GM12878 (cell line): ENCODE data around the gene PLSCR1. TPM values are rescaled to one million over a fixed set of nuclear protein-coding genes. Genes with fewer than 3 reads are reported as not detected.

ENCODE experiments used
- ATAC-seq: fragments of 200-7000 bp; cut with Tn5 transposase; 3 replicates; pipeline ENCODE4 v1.9.1; 2020; ENCODE audit warnings: mild to moderate bottlenecking, moderate library complexity
- BruUV-seq: library from RNA; stranded (reverse); fragments of 400-500 nt; replicated peaks from 2 replicates; lab custom pipeline; 2021; lab: Mats Ljungman, UMichigan
- CTCF ChIA-PET: fragments of 300-600 bp; sonication (Branson Sonifier 250); formaldehyde crosslinking; extraction: SDS; loops from one replicate; lab custom pipeline; 2021; ENCODE audit warnings: inconsistent platforms; lab: Yijun Ruan, JAX
- POLR2A ChIA-PET: fragments of 350-600 bp; formaldehyde crosslinking; extraction: SDS; loops from one replicate; lab custom pipeline; 2021; ENCODE audit warnings: inconsistent platforms; lab: Charles Lee
- RAD21 ChIA-PET: fragments of 300-600 bp; sonication (Branson Sonifier 250); formaldehyde crosslinking; loops from one replicate; lab custom pipeline; 2023; ENCODE audit warnings: antibody characterized with exemption; ENCODE audit not compliant: unreplicated experiment; lab: Charles Lee
- SMC1A ChIA-PET: fragments of 300-600 bp; sonication (Branson Sonifier 250); formaldehyde crosslinking; loops from one replicate; lab custom pipeline; 2023; ENCODE audit not compliant: unreplicated experiment, uncharacterized antibody; lab: Charles Lee
- DNase-seq: peaks from one replicate; pipeline ENCODE4 v3.0.0-alpha.2; 2011; ENCODE audit warnings: low read depth, low spot score
- FAIRE-seq: peaks from 3 replicates; lab custom pipeline; 2011; peaks lifted over from hg19 to GRCh38; lab: Jason Lieb, UNC
- H2AFZ ChIP-seq: 2 replicates; pipeline ENCODE4 v1.6.0; 2011; ENCODE audit warnings: low read depth, low read length, control low read depth; ENCODE audit not compliant: control insufficient read depth
- H3K27ac ChIP-seq: 2 replicates; pipeline ENCODE4 v1.5.1; 2011; ENCODE audit warnings: control low read depth; ENCODE audit not compliant: control insufficient read depth, insufficient read depth
- H3K27me3 ChIP-seq, 2 experiments: replicated peaks in 1 of 2; 2 replicates each; pipeline versions ENCODE4 v1.6.0 to v1.6.1; 2011; ENCODE audit warnings: low read length in 1 of 2; ENCODE audit not compliant: control insufficient read depth in 2 of 2, insufficient read depth in 2 of 2
- H3K36me3 ChIP-seq, 2 experiments: 2 replicates each; pipeline ENCODE4 v1.5.1; 2011; ENCODE audit warnings: low read length in 1 of 2; ENCODE audit not compliant: control insufficient read depth in 2 of 2, insufficient read depth in 2 of 2
- H3K4me1 ChIP-seq: 2 replicates; pipeline ENCODE4 v1.6.1; 2011; ENCODE audit warnings: mild to moderate bottlenecking, low read length, moderate library complexity, mixed read lengths; ENCODE audit not compliant: control insufficient read depth, insufficient read depth
- H3K4me2 ChIP-seq: 2 replicates; pipeline ENCODE4 v1.6.0; 2011; ENCODE audit warnings: control low read depth; ENCODE audit not compliant: control insufficient read depth, insufficient read depth
- H3K4me3 ChIP-seq: fragments of 200-600 bp; sonication (generic); 2 replicates; pipeline ENCODE4 v1.5.1; 2016
- H3K79me2 ChIP-seq: 2 replicates; pipeline ENCODE4 v1.6.0; 2011; ENCODE audit warnings: low read length; ENCODE audit not compliant: control insufficient read depth, insufficient read depth
- H3K9ac ChIP-seq: 2 replicates; pipeline ENCODE4 v1.8.0; 2011; ENCODE audit warnings: low read length, control low read depth, mixed read lengths; ENCODE audit not compliant: control insufficient read depth, insufficient read depth
- H3K9me3 ChIP-seq: replicated peaks from 3 replicates; pipeline ENCODE4 v1.5.1; 2011; ENCODE audit warnings: mild to moderate bottlenecking, low read length; ENCODE audit not compliant: control insufficient read depth, insufficient read depth
- H4K20me1 ChIP-seq: 2 replicates; pipeline ENCODE4 v1.6.0; 2011; ENCODE audit not compliant: control insufficient read depth, insufficient read depth
- ATF3 ChIP-seq: IDR thresholded peaks from 2 replicates; pipeline ENCODE4 v1.6.1; 2011; ENCODE audit warnings: low read depth, mild to moderate bottlenecking, low read length, moderate library complexity, borderline replicate concordance; ENCODE audit errors: extremely low read depth
- CEBPB ChIP-seq, 2 experiments: fragments of 150-350 bp in 1 of 2; IDR thresholded peaks; 2 replicates each; pipeline ENCODE4 v1.6.1; 2012 to 2014; ENCODE audit warnings: low read depth in 2 of 2, low read length in 2 of 2, borderline replicate concordance in 1 of 2, inconsistent platforms in 1 of 2
- CHD1 ChIP-seq: IDR thresholded peaks from 2 replicates; pipeline ENCODE4 v1.6.1; 2012; ENCODE audit warnings: low read depth, low read length, improper control_type of control experiment
- DPF2 ChIP-seq: fragments of 450-650 bp; IDR thresholded peaks from 2 replicates; pipeline ENCODE4 v1.6.1; 2017; ENCODE audit warnings: mild to moderate bottlenecking
- HDGF ChIP-seq: fragments of 450-650 bp; IDR thresholded peaks from 2 replicates; pipeline ENCODE4 v1.6.1; 2016; ENCODE audit warnings: antibody characterized with exemption
- HSF1 ChIP-seq: fragments of 150-350 bp; IDR thresholded peaks from 2 replicates; pipeline ENCODE4 v1.6.1; 2014; ENCODE audit warnings: mild to moderate bottlenecking, low read depth, low read length
- MAX ChIP-seq: IDR thresholded peaks from 2 replicates; pipeline ENCODE4 v1.6.1; 2012; ENCODE audit warnings: low read depth, low read length, improper control_type of control experiment
- MEF2A ChIP-seq: IDR thresholded peaks from 2 replicates; pipeline ENCODE4 v1.6.1; 2011; ENCODE audit warnings: low read depth, mild to moderate bottlenecking, low read length, moderate library complexity; ENCODE audit not compliant: insufficient read depth
- PRDM15 ChIP-seq: fragments of 450-650 bp; formaldehyde crosslinking; IDR thresholded peaks from 2 replicates; pipeline ENCODE4 v1.4.0; 2020; ENCODE audit warnings: mild to moderate bottlenecking, moderate library complexity
- RELA ChIP-seq: fragments of 450-650 bp; IDR thresholded peaks from 2 replicates; pipeline ENCODE4 v1.8.0; 2014; ENCODE audit warnings: borderline replicate concordance; ENCODE audit not compliant: partially characterized antibody
- SIN3A ChIP-seq: IDR thresholded peaks from 2 replicates; pipeline ENCODE4 v1.6.1; 2012; ENCODE audit warnings: low read depth, low read length, improper control_type of control experiment
- SIX5 ChIP-seq: IDR thresholded peaks from 2 replicates; pipeline ENCODE4 v1.6.1; 2011; ENCODE audit warnings: mild to moderate bottlenecking, low read depth, low read length, moderate library complexity; ENCODE audit not compliant: severe bottlenecking
- SMC3 ChIP-seq: IDR thresholded peaks from 2 replicates; pipeline ENCODE4 v1.6.1; 2011; ENCODE audit warnings: low read length, improper control_type of control experiment, borderline replicate concordance
- SREBF1 ChIP-seq: IDR thresholded peaks from 2 replicates; pipeline ENCODE4 v1.6.1; 2012; ENCODE audit warnings: mild to moderate bottlenecking, low read length
- TCF3 ChIP-seq: IDR thresholded peaks from 2 replicates; pipeline ENCODE4 v1.6.1; 2012; ENCODE audit warnings: low read depth, mild to moderate bottlenecking, low read length, borderline replicate concordance; ENCODE audit not compliant: insufficient read depth
- YBX1 ChIP-seq: fragments of 450-650 bp; IDR thresholded peaks from 2 replicates; pipeline ENCODE4 v1.6.1; 2016; ENCODE audit warnings: antibody characterized with exemption
- ZSCAN29 ChIP-seq: fragments of 450-650 bp; IDR thresholded peaks from 2 replicates; pipeline ENCODE4 v1.6.1; 2017; ENCODE audit warnings: mild to moderate bottlenecking, moderate library complexity
- in situ Hi-C: fragments of 300-500 bp; cut with MboI; formaldehyde crosslinking; loops from 9 replicates; pipeline ENCODE4 v1.14.3; 2018; ENCODE audit warnings: mixed read lengths
- intact Hi-C: fragments of 100-400 bp; cut with micrococcal nuclease; formaldehyde crosslinking; loops from one replicate; pipeline ENCODE4 v1.14.2; 2022; ENCODE audit not compliant: unreplicated experiment
- polyA plus RNA-seq, 11 experiments: library from polyadenylated mRNA; depleted of rRNA in 4 of 11; unstranded in 6 of 11; stranded (reverse) in 5 of 11; fragments of >200 nt; fragmentation: Nextera tagmentation in 4 of 11; fragmentation: Illumina TruSeq in 1 of 11; extraction: Ambion mirVana in 4 of 11; extraction: Trizol in 1 of 11; gene quantifications; 1 replicate in 1 of 11; 2 replicates in 10 of 11; pipeline versions ENCODE4 v1.2.1 to v1.2.3, GENCODE V29; 2011 to 2016; ENCODE audit warnings: inconsistent platforms in 2 of 11, missing spikeins in 2 of 11, low read depth in 1 of 11
- total RNA-seq, 4 experiments: library from RNA; depleted of rRNA in 3 of 4; stranded (reverse); fragments of >200 nt in 3 of 4; fragmentation: Illumina TruSeq in 1 of 4; extraction: Trizol in 1 of 4; gene quantifications; 2 replicates each; pipeline versions ENCODE4 v1.2.1 to v1.2.3, GENCODE V29; 2013 to 2021
- TF ChIP-seq, protein P1 (sequence below): IDR thresholded peaks from 2 replicates; pipeline ENCODE4 v1.6.1; 2011; ENCODE audit warnings: mild to moderate bottlenecking, low read depth, low read length, moderate library complexity; ENCODE audit not compliant: insufficient replicate concordance

The PLSCR1 gene
- total and polyA plus RNA-seq, 10 of the 15 experiments (the other 5 are each of a cell fraction or from before 2014, with no cell fraction given) = 35.4 to 77.8 (median 41.1) TPM

- in situ Hi-C loops (loop anchor here (25.0 kb wide), 1 partner anchor 523 kb away; no protein-coding TSS in a partner anchor), intact Hi-C loops (no loop called here)
- ATAC-seq (no peak), FAIRE-seq (no peak), DNase-seq (no peak)
- no peak for TF ChIP-seq MAX
- no peak for TF ChIP-seq YBX1
- TF ChIP-seq SIX5 = no peak
- TF ChIP-seq CHD1 = no peak
- TF ChIP-seq CEBPB (IDR thresholded peaks at IDR 0.05; ENCODE audit: borderline replicate concordance in 1 of 2, low read depth in 2 of 2, low read length in 2 of 2) = no peak
- TF ChIP-seq HDGF = no peak
- TF ChIP-seq PRDM15 (CRISPR knock-in tag) = no peak
- TF ChIP-seq SIN3A = no peak
- no peak for TF ChIP-seq MEF2A
- TF ChIP-seq, protein P1, sequence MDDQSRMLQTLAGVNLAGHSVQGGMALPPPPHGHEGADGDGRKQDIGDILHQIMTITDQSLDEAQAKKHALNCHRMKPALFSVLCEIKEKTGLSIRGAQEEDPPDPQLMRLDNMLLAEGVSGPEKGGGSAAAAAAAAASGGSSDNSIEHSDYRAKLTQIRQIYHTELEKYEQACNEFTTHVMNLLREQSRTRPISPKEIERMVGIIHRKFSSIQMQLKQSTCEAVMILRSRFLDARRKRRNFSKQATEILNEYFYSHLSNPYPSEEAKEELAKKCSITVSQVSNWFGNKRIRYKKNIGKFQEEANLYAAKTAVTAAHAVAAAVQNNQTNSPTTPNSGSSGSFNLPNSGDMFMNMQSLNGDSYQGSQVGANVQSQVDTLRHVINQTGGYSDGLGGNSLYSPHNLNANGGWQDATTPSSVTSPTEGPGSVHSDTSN = no peak
- no peak for TF ChIP-seq DPF2
- no peak for TF ChIP-seq RELA
- no peak for TF ChIP-seq ATF3
- no peak for TF ChIP-seq SREBF1
- no peak for TF ChIP-seq HSF1
- TF ChIP-seq SMC3 = no peak
- TF ChIP-seq TCF3 = no peak
- TF ChIP-seq ZSCAN29 = no peak
- Histone ChIP-seq H3K4me3 (no peak overlapping the region), H3K9me3 (no peaks in the 10 kb centered on the region; the same call in 1 of the 3 replicates), H3K27me3 (no peaks in the 10 kb centered on the region), H3K9ac (no peak overlapping the region), H3K27ac (no peak overlapping the region), H3K79me2 (no peaks in the 10 kb centered on the region), H3K4me2 (no peak overlapping the region), H4K20me1 (no peaks in the 10 kb centered on the region), H3K36me3 (no peaks in the 10 kb centered on the region), H3K4me1 (no peaks in the 10 kb centered on the region), H2AFZ (no peak overlapping the region)
- RAD21 ChIA-PET = no interaction called here
- POLR2A ChIA-PET = no interaction called here
- no TSS peak for BruUV-seq
- CTCF ChIA-PET = no interaction called here
- SMC1A ChIA-PET = no interaction called here
Measured at GRCh38 chr3:146585156-146585555, 40.7 kb upstream of the PLSCR1 start.
